ENCODE data around the gene PPFIA3.
"Not testable (repeated sequence)": the region's sequence is repeated elsewhere in the genome, so short reads cannot be mapped to it uniquely, and the experiment has no call there.

- not testable (repeated sequence) for TF ChIP-seq CTCF (IDR thresholded peaks at IDR 0.05; ENCODE audit: insufficient read depth, low read length, poor library complexity, severe bottlenecking); EZH2phosphoT487 (conservative IDR thresholded peaks at IDR 0.05; ENCODE audit: low read length)
Measured at GRCh38 chr19:49123285-49123684, 3.9 kb downstream of the PPFIA3 start.

Measured in SU-DHL-6 (cell line).